Measurements from ENCODE around the gene CATSPERD.

GRCh38 chr19:5789351-5789761, 68.9 kb downstream of the CATSPERD start:
- no peak for TF ChIP-seq TAF1 (IDR thresholded peaks at IDR 0.05; ENCODE audit: borderline replicate concordance, low read depth, low read length)
- no peak for TF ChIP-seq POLR2A (IDR thresholded peaks at IDR 0.05; ENCODE audit: low read depth, low read length)

All from GM12892 (cell line).